Rectal smooth muscle tissue (tissue), 1 donor: Measurements from ENCODE around the gene SLC18A3.

ENCODE experiments used
- H3K27ac ChIP-seq: one replicate; pipeline ENCODE4 v1.7.0; 2013; ENCODE audit warnings: low read depth, low read length, inconsistent platforms
- H3K27me3 ChIP-seq: one replicate; pipeline ENCODE4 v1.7.0; 2013; ENCODE audit warnings: low read length; ENCODE audit not compliant: control insufficient read depth, insufficient read depth
- H3K36me3 ChIP-seq: one replicate; pipeline ENCODE4 v1.7.0; 2013; ENCODE audit warnings: low read length; ENCODE audit not compliant: control insufficient read depth, insufficient read depth
- H3K4me1 ChIP-seq: one replicate; pipeline ENCODE4 v1.7.0; 2013; ENCODE audit warnings: low read length; ENCODE audit not compliant: control insufficient read depth, insufficient read depth
- H3K4me3 ChIP-seq: one replicate; pipeline ENCODE4 v1.7.0; 2013; ENCODE audit warnings: low read length
- H3K9ac ChIP-seq: one replicate; pipeline ENCODE4 v1.7.0; 2013; ENCODE audit warnings: low read length

The SLC18A3 gene

DNA sequence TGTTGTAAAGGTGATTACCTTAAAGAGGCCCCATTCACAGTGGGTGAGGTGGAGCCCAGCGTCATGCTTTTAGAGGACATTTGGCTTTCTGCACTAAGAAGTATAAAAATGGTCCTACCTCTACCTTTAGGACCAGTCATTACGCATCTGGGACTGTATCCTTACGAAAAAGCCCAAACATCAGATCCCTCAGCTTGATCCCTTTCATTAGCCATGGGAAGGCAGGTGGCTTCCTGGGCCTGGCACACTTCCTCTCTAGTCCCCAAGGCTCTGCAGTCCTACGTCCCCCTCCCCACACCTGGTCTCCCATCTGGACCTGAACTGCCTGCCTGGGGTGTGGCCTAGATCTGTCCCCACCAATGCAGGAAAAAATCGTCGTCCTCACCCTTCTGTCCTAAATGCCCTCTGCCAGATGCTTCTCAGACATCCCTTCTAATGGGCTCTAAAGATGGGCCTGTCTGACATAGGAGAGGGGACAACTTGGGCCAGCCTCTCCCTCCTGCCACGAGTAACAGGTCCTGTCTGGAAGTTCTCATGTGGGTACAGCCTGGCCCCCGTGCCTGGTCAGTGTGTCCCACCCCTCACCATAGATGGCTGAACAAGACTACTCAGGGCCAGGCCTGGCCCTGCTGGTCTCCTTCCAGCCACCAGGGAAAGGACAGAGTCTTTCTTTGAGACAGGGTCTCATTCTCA lies 11.8 kb upstream of the SLC18A3 start:
- H3K4me1 ChIP-seq, result no peaks in the 10 kb centered on the region
- H3K4me3 ChIP-seq, result no peak overlapping the region
- no peaks in the 10 kb centered on the region for H3K36me3 ChIP-seq
- H3K9ac ChIP-seq, result no peak overlapping the region
- no peaks in the 10 kb centered on the region for H3K27me3 ChIP-seq
- no peak overlapping the region for H3K27ac ChIP-seq

DNA sequence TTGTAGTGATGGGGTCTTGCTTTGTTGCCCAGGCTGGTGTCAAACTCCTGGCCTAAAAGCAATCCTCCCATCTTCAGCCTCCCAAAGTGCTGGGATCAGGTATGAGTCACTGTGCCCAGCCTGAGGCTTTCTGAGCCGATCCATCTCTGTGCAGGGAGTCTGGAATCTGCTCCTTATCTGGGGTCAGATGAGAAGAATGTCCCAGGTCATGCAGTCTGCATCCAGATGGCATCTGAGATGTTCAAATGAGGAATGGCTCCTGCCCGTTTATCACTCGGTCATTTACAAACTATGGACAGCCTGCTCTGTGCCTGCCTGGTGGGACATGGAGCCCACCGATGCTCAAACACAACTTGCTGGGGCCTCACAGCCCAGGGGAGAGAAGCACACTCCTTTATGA lies 11.1 kb upstream of the SLC18A3 start:
- H3K4me3 ChIP-seq, result no peak overlapping the region

DNA sequence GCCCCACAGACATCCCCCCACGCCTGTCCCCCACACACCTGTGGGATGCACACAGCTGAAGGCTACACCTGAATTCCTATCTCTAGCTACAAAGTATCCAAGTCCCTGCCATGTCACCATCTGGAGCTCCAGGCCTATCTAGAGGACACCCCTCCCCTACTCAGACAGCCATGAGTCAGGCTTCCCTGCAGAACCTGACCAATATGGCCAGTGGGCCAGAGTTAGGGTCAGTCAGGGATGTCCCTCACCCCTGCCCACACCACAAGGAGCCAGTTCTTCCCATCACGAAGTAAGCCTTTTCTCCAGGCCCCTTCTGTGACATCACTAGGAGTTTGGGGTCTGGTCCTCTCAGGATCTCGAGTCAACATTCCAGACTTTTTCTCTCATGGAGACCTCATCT lies 10.6 kb upstream of the SLC18A3 start:
- Histone ChIP-seq H3K27ac (no peak overlapping the region), H3K4me1 (no peaks in the 10 kb centered on the region), H3K27me3 (no peaks in the 10 kb centered on the region), H3K4me3 (no peak overlapping the region), H3K9ac (no peak overlapping the region), H3K36me3 (no peaks in the 10 kb centered on the region)

More for the DNA sequence above, 11.1 kb upstream of the SLC18A3 start:
- Histone ChIP-seq H3K27ac (no peak overlapping the region), H3K9ac (no peak overlapping the region), H3K36me3 (no peaks in the 10 kb centered on the region), H3K27me3 (no peaks in the 10 kb centered on the region), H3K4me1 (no peaks in the 10 kb centered on the region)

DNA sequence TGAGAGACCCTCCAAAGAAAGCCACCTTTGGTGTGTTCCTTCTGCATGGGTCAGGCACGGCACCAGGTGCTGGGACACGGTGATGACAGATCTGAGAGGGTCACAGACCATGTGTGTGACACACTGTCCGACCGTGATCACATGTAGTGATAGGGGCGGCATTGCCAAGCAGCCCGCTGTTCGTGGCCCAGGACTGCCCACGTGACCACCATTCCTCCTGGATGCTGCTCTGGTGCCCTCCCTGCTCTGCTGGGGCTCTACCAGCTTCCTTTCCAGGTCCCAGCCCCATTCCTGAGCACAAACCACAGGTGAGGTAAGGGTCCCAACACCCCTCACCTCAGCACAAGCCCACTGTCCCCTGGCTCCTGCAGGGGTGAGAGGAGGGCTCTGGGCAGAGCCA lies 10.1 kb upstream of the SLC18A3 start:
- no peaks in the 10 kb centered on the region for H3K4me1 ChIP-seq
- no peaks in the 10 kb centered on the region for H3K27me3 ChIP-seq
- no peak overlapping the region for H3K4me3 ChIP-seq
- no peaks in the 10 kb centered on the region for H3K36me3 ChIP-seq
- H3K27ac ChIP-seq, result no peak overlapping the region
- no peak overlapping the region for H3K9ac ChIP-seq

DNA sequence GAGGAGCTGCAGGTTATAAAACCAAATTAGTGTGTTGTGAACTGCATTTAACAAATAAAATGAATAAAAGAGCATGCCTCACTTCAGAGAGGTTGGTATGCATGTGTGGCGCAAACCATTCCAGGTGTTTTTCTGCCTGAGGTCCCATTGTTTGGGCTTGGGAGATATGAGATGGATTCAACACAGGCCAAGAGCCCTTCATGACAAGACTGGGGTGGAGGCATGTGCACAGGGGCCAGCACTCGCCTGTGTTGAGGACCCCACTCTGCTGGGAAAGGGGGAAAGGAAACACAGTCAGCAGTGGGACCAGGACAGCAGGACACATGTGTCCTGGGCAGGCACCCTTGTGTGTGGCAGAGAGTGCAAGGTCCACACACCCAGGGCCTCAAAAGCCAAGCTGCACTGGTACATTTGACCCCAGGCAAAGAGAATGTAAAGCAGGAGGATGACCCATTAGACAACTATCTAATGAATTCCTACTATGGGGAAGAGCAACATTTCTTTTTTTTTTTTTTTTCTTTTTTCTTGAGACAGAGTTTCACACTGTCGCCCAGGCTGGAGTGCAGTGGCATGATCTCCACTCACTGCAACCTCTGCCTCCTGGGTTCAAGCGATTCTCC lies 9.2 kb upstream of the SLC18A3 start:
- Histone ChIP-seq H3K4me3 (no peak overlapping the region), H3K36me3 (no peaks in the 10 kb centered on the region), H3K27me3 (no peaks in the 10 kb centered on the region), H3K4me1 (no peaks in the 10 kb centered on the region), H3K9ac (no peak overlapping the region), H3K27ac (no peak overlapping the region)

DNA sequence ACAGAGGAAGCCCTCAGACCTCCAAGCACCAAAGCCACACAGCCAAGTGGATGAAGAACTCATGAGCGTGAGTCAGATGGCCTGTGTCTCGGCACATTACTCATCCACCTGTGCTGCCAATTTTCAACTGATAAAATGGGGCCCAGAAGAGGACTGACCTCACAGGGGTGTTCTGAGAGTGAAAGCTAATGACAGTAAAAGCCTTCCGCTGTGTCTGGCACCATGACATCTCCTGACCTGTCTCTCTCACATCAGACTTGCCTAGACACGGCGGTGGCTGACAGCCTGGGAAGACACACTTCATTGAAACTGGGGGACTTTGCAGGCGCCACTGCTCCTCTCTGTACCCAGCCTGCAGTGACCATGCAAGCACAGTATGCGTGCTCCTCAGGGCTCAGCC lies 8.3 kb upstream of the SLC18A3 start:
- Histone ChIP-seq H3K4me1 (no peaks in the 10 kb centered on the region), H3K36me3 (no peaks in the 10 kb centered on the region), H3K9ac (no peak overlapping the region), H3K27ac (no peak overlapping the region), H3K4me3 (no peak overlapping the region), H3K27me3 (no peaks in the 10 kb centered on the region)

DNA sequence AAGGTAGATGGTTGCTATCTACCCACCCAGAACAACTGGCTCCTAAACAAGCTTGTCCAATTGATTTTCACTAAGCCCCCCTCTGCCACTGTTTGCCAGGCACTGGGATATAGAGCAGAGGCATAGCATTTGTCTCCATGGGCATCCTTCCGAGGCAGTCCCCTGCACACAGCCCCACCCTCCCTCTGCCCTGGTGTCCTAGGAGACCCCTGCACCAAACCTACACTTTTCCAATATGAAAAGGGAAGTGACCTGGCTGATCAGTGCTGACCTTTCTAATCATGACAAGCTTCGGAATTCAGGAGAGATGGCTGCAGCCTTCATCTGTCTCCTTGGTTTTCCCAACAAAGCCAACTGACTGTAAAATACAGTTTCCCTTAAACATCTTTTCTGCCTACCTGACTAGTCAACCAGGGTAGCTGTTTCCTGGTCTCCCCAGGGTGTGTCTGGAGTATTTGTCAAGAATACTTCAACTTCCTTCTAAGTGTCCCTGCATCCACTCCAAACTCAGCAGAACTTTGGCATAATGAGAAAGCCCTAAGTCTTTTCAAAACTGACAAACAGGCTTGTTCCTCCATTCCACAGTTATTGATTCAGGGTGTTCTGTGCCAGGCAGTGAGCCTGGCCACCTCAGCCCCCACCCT lies 7.6 kb upstream of the SLC18A3 start:
- Histone ChIP-seq H3K27me3 (peaks cover 1% of the 10 kb centered on the region), H3K9ac (no peak overlapping the region)

DNA sequence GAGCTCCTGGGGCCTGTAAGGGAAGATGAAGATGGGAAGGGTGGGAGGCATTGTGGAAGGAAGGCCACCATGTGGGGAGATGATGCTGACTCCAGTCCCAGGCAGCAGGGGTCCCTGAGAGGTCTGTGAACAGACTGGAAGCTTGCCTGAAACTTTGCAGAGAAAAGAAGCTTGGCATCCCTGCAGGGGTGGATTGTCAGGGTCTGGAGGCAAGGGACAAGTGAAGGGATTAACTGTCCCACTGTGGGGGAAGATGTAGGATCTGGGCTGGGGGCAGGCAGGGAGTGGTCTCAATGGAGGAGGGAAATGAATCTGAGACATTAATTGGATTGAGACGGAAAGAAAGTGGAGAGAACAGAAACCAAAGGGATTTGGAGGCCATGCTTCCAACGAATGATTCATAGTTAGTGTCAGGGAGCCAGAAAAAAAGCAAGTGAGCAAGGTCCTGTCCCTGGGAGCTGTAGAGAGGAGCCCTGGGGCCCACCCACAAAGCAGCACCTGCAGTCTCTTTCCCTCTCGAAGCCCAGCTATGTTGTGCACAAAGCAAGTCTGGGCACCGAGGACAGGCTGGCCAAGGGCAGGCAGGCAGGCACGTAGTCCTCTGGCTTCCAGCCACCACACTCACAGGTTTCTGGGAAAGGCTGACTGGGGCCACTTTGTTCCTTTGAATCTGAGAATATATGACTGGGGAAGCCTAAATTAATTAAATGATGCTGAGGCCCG lies 4.7 kb upstream of the SLC18A3 start:
- H3K27ac ChIP-seq, result no peak overlapping the region
- H3K36me3 ChIP-seq, result no peaks in the 10 kb centered on the region
- H3K27me3 ChIP-seq, result peaks cover 8% of the 10 kb centered on the region
- H3K4me3 ChIP-seq, result no peak overlapping the region
- H3K4me1 ChIP-seq, result no peaks in the 10 kb centered on the region
- no peak overlapping the region for H3K9ac ChIP-seq

More for the DNA sequence above, 7.6 kb upstream of the SLC18A3 start:
- Histone ChIP-seq H3K4me3 (no peak overlapping the region), H3K36me3 (no peaks in the 10 kb centered on the region), H3K4me1 (no peaks in the 10 kb centered on the region), H3K27ac (no peak overlapping the region)

DNA sequence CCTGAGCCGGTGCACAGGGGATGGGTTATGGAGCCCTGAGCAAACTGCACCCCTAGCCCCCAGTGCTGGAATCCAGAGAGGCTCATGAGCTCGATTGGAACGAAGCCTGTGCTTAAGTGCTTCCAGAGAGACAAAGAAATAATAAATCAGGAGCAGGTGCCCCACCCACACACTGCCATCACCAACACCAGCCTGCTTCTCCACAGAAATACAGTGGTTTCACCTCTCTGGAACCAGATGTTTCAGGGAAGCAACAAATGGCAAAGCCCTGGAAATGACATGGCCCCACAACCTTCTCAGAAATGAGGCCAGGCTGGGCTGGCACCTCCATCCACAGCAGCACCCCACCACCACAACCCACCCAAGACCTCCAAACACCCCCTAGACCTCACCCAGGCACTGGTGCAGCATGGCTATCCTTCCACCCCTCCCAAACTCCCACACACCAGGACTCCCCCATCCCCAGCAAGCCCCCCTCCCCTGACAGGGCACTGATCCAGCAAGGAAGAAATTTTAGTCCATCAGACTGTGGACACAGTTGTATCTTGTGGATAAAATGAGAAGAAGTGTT lies 4.1 kb upstream of the SLC18A3 start:
- Histone ChIP-seq H3K36me3 (no peaks in the 10 kb centered on the region), H3K4me1 (no peaks in the 10 kb centered on the region), H3K27me3 (peaks cover 11% of the 10 kb centered on the region), H3K4me3 (no peak overlapping the region), H3K9ac (no peak overlapping the region), H3K27ac (no peak overlapping the region)

DNA sequence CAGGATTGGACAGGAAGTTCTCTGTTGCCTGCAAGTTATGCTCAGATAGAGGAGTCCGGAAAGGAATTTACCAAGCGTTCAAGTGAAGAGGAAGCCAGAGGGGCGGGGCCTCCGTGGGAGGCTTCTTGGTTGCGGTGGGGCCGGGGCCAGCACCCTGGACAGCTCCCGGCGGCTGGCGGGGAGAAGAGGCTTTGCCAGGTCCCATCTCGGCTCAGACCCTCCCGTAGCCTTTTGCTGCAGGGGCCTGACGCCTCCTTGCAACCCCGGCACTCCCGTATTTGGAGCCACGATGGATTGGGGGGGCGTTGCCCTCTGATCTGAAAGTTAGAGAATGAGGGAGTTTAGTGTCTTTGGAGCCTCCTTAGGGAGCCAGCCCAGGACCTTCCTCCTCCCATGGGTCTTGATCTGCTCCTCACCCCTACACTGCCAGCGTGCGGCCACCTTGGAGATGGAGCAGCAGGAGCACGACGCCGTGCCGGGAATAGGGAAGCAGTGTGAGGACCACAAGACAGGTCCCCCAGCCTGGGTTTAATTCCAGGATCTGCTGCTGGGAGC lies 3.1 kb upstream of the SLC18A3 start:
- H3K4me1 ChIP-seq, result no peaks in the 10 kb centered on the region
- H3K27me3 ChIP-seq, result peaks cover 21% of the 10 kb centered on the region
- H3K36me3 ChIP-seq, result no peaks in the 10 kb centered on the region
- H3K9ac ChIP-seq, result no peak overlapping the region
- no peak overlapping the region for H3K27ac ChIP-seq
- H3K4me3 ChIP-seq, result no peak overlapping the region

DNA sequence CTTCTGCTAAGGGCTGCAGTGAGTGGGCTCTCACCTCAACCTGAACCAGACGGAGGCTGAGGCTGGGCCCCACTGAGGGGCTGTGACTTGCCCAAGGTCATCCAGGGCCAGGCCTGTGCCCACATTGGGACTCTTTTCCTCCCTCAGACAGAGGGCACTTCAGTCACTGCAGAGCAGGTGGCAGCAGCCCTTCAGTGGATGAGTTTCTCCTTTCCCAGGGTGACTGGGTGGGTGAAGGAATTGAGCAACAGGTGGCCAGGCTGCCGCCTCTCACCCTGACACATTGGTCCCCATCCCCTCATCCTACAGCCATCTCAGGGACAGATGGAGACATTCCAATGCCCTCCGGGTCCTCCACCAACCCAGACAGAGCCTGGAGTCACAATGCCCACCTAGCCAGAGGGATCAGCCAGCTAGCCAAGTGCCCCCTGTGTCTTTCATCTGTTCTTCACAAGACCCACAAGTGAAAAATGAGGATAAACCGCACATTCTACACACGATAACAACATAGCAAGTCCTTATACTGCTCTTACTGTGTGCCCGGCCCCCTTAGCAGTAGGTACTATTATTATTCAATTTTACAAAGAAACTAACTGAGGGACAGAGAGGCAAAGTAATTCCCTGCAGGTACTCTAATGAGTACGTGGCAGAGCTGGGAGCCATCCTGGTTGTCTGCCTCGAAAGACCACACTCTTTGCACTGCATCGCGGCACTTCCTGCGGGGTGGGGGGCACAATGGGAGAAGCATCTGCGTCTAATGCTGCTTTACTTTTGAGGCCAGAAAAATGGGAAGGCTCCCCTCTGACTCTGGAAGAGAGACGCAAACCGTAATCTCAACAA lies 1.7 kb upstream of the SLC18A3 start:
- H3K27ac ChIP-seq, result no peak overlapping the region
- no peaks in the 10 kb centered on the region for H3K4me1 ChIP-seq
- H3K9ac ChIP-seq, result no peak overlapping the region
- no peak overlapping the region for H3K4me3 ChIP-seq
- no peaks in the 10 kb centered on the region for H3K36me3 ChIP-seq
- H3K27me3 ChIP-seq, result peaks cover 28% of the 10 kb centered on the region
